IPS DF 19.7 (cell line): ENCODE data around the gene STAB1.
"Not testable (repeated sequence)": the region's sequence is repeated elsewhere in the genome, so short reads cannot be mapped to it uniquely, and the experiment has no call there.

Source experiments
- DNase-seq: peaks from one replicate; pipeline ENCODE4 v3.0.0-alpha.2; 2013; ENCODE audit warnings: low read depth, low spot score

The STAB1 gene

GRCh38 chr3:52524752-52525679, 29.9 kb downstream of the STAB1 start:
- DNase-seq, result no peak

GRCh38 chr3:52525680-52526561, 30.8 kb downstream of the STAB1 start:
- no peak for DNase-seq

GRCh38 chr3:52526671-52527038, 31.5 kb downstream of the STAB1 start:
- DNase-seq, result not testable (repeated sequence)

- DNase-seq, result no peak
Measured at GRCh38 chr3:52527039-52527731, 32.0 kb downstream of the STAB1 start.

- DNase-seq, result no peak
Measured at GRCh38 chr3:52527732-52528585, 32.8 kb downstream of the STAB1 start.

GRCh38 chr3:52528586-52529375, 33.6 kb downstream of the STAB1 start:
- DNase-seq, result no peak

- no peak for DNase-seq
Measured at GRCh38 chr3:52529376-52530333, 34.5 kb downstream of the STAB1 start.

- no peak for DNase-seq
Measured at GRCh38 chr3:52530918-52531826, 36.0 kb downstream of the STAB1 start.

- DNase-seq, result no peak
Measured at GRCh38 chr3:52531860-52532516, 36.9 kb downstream of the STAB1 start.

GRCh38 chr3:52532517-52532837, 37.3 kb downstream of the STAB1 start:
- no peak for DNase-seq

GRCh38 chr3:52532838-52533622, 37.9 kb downstream of the STAB1 start:
- DNase-seq, result no peak

- DNase-seq, result no peak
Measured at GRCh38 chr3:52533623-52534280, 38.6 kb downstream of the STAB1 start, which contains the start of gene NT5DC2. TSS of gene NT5DC2 (minus strand) at chr3:52533857. CDS start at chr3:52533737, 120 bp downstream.

- DNase-seq, result no peak
Measured at GRCh38 chr3:52534281-52535183, 39.4 kb downstream of the STAB1 start.

- DNase-seq, result no peak
Measured at GRCh38 chr3:52535411-52536111, 40.4 kb downstream of the STAB1 start.

- no peak for DNase-seq
Measured at GRCh38 chr3:52536112-52536368, 40.9 kb downstream of the STAB1 start.
